ENCODE data around the gene DNAJC25.
"Not testable (repeated sequence)": the region's sequence is repeated elsewhere in the genome, so short reads cannot be mapped to it uniquely, and the experiment has no call there.

DNAJC25 gene

DNA sequence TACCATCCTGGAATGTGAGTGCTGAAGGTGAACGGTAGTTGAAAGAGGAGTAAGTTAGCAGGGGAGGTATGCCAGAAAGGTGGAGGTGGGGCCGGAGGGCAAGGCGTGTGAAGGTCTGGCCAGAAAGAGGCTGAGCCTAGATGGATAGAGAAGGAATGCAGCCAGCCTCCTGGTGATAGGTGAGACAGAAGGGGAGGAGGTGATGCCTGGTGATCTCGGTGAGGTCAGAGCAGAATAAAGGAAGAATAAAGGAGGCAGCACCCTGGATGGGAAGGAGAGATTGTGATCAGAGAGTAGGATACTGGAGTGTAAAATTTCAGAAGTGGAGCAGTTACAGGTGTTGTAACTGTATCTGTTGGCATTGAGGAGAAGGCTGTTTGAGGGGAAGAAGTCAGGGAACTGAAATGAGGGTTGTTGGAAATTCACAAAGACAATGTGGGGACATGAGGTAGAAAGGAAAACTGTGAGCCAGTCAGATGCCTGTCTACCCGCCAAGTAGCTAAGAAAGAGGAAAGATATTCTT, 32.2 kb downstream of the DNAJC25 start:
- DNase-seq (ENCODE audit: low read depth in 2 of 2) = no peak

DNA sequence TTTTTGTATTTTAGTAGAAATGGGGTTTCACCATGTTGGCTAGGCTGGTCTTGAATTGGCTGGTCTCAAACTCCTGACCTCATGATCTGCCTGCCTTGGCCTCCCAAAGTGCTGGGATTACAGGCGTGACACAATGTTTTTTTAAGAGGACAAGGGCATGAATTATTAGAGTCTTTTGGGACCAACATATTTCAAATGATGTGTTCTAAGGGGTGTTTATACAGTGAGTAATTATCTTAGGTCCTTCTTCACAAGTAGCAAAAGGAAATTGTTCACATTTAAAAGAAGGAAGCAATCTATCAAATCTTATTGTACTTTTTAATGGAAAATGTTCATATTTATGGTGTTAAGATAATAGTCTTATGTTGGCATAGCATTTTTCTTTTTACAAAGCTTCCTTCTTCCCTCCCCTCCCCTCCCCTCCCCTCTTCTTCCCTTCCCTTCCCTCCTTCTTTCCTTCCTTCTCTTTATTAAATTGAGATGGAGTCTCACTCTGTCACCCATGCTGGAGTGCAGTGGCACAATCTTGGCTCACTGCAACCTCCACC, 37.0 kb downstream of the DNAJC25 start:
- DNase-seq (ENCODE audit: low read depth in 2 of 2) = no peak

DNA sequence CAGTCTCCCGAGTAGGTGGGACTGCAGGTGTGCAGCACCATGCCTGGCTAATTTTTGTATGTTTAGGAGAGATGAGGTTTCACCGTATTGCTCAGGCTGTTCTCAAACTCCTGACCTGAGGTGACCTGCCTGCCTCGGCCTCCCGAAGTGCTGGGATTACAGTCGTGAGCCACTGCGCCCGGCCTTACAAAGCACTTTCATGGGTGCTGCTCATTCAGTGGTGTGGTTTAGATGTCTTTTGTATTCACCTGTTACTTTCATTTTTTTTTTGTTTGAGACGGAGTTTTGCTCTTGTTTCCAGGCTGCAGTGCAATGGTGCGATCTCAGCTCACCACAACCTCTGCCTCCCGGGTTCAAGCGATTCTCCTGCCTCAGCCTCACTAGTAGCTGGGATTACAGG, 37.5 kb downstream of the DNAJC25 start:
- DNase-seq (ENCODE audit: low read depth in 2 of 2) = not testable (repeated sequence)

DNA sequence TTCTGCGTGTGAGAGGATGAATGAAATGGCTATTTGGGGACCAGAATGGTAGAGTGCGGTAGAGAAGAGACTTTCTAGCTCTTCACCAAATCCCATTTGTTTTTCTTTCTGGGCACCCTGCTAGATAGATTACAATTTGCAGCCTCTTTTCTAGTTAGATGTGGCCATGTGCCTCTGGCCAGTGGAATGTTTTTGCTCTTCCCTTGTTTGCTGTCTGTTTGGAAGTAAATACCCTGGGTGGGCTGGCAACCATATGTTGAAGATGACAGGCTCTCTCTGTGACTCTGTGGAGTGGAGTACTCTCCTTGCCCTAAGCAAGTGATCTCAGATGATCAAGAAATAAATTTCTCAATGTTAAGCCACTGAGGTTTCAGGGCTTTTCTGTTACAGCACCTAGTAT, 43.2 kb downstream of the DNAJC25 start:
- DNase-seq (ENCODE audit: low read depth in 2 of 2) = no peak

DNA sequence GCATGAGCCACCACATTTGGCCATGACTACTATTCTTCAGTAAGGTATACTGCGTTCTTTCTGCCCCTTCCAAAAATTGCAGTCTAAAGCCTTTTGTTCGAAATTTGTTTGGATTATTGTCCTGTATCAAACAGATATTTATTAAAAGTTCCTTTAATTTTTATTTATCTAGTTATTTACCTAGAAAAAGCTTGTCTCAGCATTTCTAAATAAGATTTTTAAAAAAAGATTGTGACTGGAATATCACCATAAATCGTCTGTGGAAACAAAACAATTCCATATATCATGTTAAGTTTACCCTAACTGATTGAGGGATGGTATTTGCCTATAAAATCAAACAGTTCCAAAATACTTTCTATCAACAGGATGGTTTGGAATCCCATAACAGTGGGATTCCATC, 45.0 kb downstream of the DNAJC25 start:
- no peak for DNase-seq (ENCODE audit: low read depth in 2 of 2)

DNA sequence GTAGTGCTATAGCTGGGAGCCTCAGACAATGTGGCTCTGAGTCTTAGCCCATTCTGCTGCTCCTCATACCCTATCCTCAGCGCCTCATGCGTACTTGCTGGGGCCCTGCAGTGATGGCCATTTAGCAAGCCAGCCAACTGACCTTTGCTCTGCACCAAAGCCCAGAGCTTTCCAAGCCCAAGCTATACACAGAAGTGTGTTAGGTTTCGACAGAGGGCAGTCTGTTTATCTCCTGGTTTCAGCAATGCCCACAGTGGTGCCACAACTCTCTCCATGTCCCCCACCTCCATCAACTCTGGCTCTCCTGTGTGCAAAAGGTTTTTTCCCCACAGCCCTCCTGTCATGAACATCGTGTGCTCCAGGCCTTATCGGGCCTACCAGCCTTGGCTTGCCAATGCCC, 47.2 kb downstream of the DNAJC25 start:
- no peak for DNase-seq (ENCODE audit: low read depth in 2 of 2)

DNA sequence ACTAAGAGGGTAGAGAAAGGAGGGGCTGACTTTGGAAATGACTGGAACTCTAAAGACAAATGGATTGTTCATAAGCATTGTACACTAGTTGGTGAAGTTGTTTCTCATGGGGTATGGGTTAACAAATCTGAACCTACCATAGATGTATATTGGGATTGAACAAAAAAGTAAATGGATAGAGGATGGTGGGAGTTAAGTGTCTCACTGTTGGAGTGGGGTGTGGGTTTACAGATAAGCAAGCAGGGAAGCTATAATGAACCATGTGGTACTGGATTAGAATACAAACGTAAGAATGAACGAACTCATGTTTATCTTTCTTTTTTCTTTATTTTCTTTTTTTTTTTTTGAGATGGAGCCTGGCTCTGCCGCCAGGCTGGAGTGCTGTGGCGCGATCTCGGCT, 48.1 kb downstream of the DNAJC25 start:
- no peak for DNase-seq (ENCODE audit: low read depth in 2 of 2)

DNA sequence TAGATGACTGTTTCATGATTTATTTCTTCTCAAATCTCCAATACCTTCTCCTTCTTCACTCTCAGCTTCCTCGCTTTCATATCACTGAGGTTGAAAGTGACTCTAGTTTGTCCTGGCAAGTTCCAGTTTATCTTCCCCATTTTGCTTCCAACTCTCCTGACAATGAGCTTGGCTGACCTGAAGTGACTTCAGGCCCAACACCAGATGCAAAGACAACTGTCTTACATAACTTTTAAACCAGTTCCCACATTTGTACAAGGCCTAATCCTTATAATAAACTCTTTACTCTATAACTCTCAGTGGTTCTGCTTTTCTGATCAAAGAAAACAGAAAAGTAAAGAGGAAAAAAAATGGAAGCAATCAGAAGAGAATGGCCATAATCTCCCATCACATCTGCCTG, 52.3 kb downstream of the DNAJC25 start:
- no peak for DNase-seq (ENCODE audit: low read depth in 2 of 2)

DNA sequence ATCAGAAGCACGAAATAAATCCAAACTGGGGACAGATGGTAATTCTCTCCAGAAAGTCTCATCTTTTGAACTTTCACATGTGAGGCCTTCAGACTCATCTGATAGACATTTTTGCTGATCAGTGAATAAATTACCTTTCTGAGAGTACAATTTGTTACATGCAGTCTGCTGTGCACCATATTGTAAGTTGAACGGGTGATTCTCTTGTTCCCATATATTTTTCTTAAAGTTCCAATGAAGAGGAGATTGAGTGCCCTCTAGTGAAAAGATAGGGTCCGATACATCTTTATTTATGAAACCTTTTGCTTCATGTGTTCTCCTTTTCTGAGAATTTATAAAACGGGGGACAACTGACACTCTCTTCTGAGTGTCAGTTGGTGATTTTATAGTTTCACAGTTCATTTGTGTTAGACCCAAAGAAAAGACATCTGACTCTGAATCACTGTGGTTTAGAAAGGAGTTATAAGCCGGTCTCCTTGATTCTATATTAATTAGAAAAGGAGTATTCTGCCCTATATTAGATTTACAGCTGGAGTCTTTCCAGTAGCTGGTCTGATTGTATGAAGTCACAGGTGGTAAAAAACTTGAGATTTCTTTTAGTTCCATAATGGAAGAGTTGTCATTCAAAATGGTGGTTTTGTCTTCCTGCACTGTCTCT, 60.7 kb downstream of the DNAJC25 start:
- DNase-seq (ENCODE audit: low read depth in 2 of 2) = no peak

DNA sequence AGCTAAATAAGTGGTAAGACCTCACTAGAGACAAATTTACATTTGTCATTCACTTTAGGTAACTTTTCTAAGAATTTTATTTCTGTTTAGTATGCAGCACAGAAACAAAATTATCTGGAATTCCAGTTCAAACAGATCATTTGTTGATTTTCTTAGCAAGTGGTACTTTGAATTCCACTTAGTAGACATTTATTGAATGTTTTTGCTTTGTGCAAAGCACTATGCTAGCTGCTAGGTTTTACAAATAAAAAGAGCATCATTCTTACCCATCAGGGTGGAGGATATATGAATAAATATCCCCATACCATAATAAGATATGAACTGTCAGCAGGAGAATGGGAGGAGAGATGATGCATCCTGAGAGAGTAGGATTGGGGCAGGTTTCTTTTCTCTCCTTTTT, 65.7 kb downstream of the DNAJC25 start:
- DNase-seq (ENCODE audit: low read depth in 2 of 2) = no peak

DNA sequence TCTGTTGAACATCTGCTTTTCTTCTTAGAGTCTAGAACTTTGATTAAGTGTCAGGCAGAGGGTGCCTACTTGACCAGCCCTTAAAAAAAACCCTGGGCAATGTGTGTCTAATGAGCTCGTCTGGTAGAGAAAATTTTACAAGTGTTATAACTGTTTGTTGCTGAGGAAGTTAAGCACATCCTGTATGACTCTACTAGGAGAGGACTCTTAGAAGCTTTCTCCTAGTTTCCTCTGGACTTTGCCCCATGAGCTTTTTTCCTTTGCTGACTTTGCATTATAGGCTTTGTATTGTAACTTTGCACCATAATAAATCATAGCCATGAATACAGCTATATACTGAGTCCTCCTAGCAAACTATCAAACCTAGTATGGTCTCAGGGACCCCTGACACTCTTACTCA, 69.6 kb downstream of the DNAJC25 start:
- DNase-seq (ENCODE audit: low read depth in 2 of 2) = no peak
